ACHN (cell line): ENCODE results near the gene DENND1A.

ENCODE experiments used
- DNase-seq: peaks from one replicate; pipeline ENCODE4 v3.0.0-alpha.2; 2015
- in situ Hi-C: cut with HindIII; loops from 2 replicates; pipeline ENCODE4 v1.10.0; 2017; ENCODE audit warnings: low sequenced_read_pairs, low pct_ligation_motif_present, low pct_unique_long_range_greater_than_20kb

The DENND1A gene

GRCh38 chr9:123597876-123598556 is 331.9 kb downstream of the DENND1A start:
- in situ Hi-C loops = no loop called here
- no peak for DNase-seq

DNA sequence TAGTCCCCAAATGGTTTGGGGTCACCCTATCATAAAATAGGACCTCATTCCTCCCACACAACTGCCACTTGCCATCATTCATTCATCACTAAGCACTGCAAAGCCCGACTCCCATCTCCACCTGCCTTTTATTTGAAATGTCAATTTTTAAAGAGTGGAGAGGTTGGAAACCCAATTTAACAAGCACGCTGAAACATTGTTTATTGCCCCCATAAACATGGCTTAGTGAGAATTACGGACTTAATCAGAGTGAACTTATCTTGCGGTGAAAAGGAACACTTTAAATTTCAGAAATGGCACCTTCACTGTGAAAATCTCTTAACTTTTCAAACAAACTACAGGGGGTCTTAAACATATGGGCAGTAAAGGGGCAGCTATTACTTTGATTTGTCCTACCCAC is 332.9 kb downstream of the DENND1A start:
- DNase-seq = no peak
- in situ Hi-C loops = no loop called here

DNA sequence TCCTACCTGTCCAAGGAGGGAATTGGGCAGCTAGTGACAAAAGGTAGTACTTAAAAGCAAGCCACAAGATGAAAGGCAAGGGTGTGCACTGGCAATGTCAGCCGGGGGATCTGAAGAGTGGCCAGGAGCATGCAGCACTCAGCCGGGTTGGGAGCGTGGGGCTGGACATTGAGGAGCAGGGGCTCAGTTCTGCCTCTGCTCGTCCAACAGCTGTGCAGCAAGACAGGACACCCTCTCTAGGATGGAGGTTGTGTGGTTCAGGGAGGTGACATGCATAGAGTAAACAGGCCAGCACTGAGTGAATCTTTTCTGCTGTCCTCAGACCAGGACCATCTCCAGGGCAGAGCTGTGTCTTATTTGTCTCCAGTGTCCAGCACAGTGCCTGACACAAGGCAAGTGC is 338.6 kb downstream of the DENND1A start:
- in situ Hi-C loops = no loop called here
- no peak for DNase-seq

DNA sequence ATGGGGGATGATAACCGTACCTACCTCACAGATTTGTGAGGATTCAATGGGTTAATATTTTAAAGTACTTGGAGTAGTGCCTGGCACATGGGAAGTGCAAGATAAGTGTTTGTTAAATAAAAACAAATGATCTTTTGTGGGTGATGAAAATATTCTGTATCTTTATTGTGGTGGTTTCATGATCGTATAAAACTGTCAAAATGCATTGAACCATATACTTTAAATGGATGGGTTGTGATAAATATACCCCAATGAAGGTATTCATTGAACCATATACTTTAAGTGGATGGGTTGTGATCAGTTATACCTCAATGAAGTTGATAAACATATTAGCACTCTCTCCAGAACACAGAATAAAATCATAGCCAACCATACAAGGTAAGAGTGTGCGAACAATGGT is 339.4 kb downstream of the DENND1A start:
- no peak for DNase-seq
- in situ Hi-C loops = no loop called here

DNA sequence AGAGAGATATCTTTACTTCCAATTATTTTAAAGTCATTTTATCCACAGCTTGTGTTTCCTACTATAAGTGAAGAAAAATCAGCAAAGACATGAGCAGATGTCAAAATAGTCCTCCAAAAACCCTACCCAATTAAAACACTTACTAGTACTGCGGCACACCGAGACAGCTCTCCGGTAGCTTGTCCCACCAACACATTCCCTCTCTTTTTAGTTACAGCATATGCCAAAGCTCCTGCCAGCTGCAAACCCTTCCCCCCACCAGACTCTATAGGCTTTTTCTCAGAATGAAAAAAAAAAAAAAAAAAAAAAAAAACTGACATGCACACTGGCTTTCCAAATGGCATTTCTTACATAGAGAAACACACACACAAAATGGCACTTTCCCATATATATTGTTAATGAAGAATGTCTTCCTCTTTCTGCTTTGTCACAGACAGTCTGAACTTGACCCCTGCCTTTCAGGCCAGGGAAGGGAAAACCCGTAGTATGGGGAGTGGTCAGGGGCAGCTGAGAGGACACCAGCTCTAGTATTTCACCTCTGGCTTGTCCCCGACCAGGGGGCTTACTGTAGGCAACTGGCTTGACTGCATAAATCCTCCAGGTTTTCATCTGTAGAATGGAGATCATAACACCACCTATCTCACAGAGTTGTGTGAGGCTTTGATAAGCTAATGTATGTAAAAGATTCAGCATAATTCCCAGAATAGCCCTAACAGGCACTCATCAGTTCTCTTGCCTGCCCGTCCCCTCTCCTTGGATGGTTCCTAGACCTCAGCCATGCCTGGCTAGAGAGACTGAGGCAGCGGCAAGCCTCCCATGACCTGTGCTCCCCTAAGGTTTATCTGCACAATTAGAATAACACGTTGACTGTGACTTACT is 340.3 kb downstream of the DENND1A start:
- in situ Hi-C loops = no loop called here
- no peak for DNase-seq

- no peak for DNase-seq
- in situ Hi-C loops = no loop called here
Observed at GRCh38 chr9:123586275-123586674, 343.7 kb downstream of the DENND1A start.

DNA sequence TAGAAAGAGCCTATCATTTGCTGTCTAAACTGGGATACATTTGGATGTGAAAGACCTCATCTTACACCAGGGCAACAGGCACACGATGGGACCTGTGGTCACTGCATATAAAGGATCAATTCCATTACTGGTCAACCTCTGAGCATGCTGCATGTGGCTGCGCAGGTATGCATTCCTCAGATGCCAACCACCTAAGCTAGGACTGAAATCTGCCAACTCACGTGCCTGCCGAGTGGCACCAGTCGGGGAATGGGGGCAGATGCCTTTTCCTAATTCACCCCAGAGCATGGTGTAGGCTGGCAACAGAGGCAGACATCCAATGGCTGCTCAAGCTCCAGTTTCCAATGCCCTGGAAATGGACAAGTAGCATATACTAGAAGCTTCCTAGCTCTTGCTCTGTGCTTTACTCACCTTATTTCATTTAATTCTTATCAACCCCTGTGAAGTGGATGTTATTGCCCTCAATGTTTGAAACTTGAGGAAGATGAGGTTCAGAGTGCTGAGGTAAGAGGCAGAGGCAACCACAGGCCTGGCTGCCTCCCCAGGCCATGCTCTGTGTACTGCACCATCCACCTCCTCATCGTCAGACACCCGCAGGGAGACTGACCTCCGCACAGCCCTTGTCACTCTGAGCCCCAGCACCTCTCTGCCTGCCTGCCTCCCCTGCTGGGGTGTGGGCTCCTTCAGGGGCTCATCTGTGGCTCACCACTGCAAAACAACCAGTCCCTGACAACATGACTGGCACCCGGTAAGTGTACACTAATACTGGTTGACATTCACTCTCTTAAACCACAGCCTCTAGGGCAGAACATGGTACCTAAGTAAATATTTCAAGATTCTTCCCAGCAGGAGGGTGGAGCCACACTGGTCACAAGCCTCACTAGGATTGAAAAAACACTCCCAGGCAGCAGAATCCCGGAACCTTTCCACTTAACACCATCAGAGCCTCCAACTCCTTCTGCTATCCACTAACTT is 345.4 kb downstream of the DENND1A start:
- DNase-seq = no peak
- in situ Hi-C loops = no loop called here

DNA sequence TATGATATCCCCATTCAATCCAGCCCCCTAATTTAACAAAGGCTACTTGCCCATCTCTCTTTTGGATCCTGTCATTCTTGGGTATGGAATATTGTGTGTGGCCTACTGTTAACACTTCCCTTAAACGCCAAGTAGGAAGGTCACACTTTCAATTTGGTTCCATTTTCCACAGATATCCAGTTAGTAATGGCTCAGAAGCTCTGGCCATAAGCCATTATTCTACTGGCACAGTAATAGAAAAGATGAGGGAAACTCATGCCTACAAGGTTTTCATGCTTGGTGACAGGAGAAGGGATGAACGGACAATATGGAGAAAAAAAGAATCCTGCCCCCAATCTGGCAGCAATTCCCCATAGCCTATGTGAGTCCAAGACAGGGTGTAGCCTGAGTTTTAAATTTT is 346.3 kb downstream of the DENND1A start:
- in situ Hi-C loops = no loop called here
- DNase-seq = no peak

DNA sequence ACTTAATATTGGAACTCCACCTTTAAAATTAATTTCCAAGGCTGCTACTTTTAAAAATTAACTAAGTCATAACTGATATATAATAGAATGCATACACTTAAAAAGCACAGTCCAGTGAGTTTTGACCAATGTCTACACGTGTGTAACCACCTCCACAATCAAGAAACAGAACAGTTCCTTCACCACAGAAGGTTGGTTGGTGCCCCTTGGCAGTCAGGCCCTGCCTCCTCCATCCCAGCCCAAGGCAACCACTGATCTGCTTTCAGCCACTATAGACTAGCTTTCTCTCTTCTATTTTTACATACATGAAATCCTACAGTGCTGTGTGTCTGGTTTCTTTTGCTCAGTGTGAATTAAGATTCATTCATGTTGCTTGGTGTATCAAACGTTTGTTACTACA is 358.7 kb downstream of the DENND1A start:
- no peak for DNase-seq

GRCh38 chr9:123568691-123569688 is 360.9 kb downstream of the DENND1A start:
- DNase-seq = no peak
- in situ Hi-C loops = no loop called here

More for the DNA sequence above, 358.7 kb downstream of the DENND1A start:
- in situ Hi-C loops = no loop called here

- no peak for DNase-seq
- in situ Hi-C loops = no loop called here
Observed at GRCh38 chr9:123567013-123567412, 362.9 kb downstream of the DENND1A start.

DNA sequence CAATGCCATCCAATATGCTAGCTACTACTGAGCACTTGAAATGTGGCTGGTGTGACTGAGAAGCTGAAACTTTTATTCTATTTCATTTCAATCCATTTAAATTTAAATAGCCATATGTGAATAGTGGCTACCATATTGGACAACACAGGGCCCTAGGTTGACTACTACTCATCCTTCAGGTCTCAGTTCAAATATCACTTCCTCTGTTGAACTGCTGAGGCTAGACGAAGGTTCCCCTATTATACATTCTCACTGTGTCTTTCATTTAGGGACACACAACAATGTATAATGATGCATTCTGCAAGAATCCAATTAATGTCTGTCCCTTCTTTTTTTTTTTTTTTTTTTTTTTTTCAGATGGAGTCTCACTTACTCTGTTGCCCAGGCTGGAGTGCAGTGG is 365.3 kb downstream of the DENND1A start:
- no peak for DNase-seq
- in situ Hi-C loops = no loop called here

DNA sequence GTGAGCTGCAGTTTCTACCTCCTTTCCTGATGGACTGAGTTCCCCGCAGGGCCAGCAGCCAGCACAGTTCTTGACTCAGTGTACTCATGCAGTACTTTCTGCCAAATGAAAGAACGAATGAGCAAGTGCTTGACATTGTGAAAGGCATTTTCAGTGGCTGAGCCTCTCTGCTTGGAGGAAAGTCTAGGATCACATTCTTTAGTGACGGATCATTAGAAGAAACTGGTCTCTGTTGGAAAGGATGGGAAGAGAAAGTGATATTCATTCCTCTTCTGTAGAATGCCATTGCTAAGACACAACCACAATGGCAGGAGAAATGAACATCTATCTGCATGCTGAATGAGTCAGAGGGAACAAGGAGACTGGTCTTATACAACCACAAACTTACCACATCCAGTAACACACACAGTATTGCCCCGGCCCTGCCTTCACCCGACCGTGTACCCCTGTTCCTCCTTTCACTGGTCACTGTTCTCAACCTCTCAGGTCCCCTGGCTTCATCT is 367.0 kb downstream of the DENND1A start:
- peak; percentile 79 for DNase-seq
- in situ Hi-C loops = no loop called here

DNA sequence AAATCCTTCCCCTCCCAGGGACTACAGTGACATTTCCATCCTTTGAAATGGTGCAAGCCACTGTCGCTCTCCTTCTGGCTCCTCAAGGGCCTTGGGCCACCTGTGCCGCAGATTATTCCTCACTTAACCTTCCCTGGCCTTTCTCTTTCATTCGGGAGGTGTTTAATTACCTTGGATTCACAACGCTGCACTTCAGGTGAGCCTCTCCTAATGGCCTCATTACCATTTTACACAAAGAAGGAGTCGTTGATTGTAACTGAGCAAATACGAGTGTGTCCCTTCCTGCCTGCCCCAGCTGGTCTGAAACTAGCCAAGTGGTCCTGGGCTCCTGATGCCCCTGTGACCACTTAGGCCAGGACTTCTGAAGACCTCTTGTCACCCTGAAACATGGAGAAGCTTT is 368.9 kb downstream of the DENND1A start:
- no peak for DNase-seq
- in situ Hi-C loops = no loop called here

- in situ Hi-C loops = no loop called here
- DNase-seq = no peak
Observed at GRCh38 chr9:123556464-123557435, 373.2 kb downstream of the DENND1A start.

DNA sequence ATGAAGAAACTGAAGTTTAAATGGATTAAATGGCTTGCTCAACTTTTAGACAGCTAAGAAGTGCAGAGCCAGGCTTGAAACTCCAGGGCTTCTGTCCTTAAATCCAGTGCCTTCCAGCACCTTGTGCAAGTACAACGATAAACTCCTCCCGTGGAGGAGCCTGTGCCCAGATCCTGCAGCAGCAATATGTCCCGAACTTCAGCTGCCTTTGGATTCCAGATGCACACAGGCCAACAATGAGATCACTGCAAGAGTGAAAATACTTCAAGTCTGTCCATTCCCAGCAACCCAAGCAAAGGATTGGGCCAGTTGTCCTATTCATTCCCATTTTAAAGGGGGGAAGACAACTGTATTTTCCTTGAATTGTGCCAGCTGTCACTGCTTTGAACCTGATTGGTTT is 374.3 kb downstream of the DENND1A start:
- in situ Hi-C loops = no loop called here

GRCh38 chr9:123552530-123552929 is 377.4 kb downstream of the DENND1A start:
- DNase-seq = no peak
- in situ Hi-C loops = no loop called here

More for the DNA sequence above, 374.3 kb downstream of the DENND1A start:
- no peak for DNase-seq
